HEK293 (cell line): ENCODE measurements around the gene FAM81A.

ENCODE experiments used
- ZBTB8A ChIP-seq: fragments of 450-650 bp; formaldehyde crosslinking; IDR thresholded peaks from 2 replicates; pipeline ENCODE4 v1.5.1; 2016; ENCODE audit warnings: missing biosample characterization, missing genetic modification characterization
- TF ChIP-seq, protein P1 (sequence below): fragments of 450-650 bp; formaldehyde crosslinking; IDR thresholded peaks from 2 replicates; pipeline ENCODE4 v1.5.1; 2016; ENCODE audit warnings: missing biosample characterization, missing genetic modification characterization

DNA sequence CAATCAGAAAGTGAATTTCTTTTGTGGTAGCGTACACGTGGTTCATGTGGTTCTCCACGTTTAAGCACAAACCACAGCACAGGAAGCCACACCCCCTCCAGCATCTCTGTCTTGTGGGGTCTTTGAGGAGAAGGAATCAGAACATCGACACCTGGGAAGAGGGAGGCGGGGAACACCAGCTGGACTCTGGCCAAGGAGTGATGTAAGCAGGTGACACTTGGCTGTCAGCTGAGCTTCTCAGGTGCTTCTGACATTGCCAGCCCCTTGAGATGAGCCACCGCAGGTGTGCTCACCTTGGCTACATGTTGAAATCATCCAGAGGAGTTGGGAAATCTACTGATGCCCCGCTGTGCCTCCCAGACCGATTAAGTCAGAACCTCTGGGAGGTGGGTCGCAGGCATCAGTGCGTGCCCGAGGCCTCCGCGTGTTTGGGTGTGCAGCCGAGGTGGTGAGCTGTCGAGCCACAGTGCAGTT lies 85.0 kb downstream of the FAM81A start:
- TF ChIP-seq, protein P1, sequence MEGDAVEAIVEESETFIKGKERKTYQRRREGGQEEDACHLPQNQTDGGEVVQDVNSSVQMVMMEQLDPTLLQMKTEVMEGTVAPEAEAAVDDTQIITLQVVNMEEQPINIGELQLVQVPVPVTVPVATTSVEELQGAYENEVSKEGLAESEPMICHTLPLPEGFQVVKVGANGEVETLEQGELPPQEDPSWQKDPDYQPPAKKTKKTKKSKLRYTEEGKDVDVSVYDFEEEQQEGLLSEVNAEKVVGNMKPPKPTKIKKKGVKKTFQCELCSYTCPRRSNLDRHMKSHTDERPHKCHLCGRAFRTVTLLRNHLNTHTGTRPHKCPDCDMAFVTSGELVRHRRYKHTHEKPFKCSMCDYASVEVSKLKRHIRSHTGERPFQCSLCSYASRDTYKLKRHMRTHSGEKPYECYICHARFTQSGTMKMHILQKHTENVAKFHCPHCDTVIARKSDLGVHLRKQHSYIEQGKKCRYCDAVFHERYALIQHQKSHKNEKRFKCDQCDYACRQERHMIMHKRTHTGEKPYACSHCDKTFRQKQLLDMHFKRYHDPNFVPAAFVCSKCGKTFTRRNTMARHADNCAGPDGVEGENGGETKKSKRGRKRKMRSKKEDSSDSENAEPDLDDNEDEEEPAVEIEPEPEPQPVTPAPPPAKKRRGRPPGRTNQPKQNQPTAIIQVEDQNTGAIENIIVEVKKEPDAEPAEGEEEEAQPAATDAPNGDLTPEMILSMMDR, result no peak
- no peak for TF ChIP-seq ZBTB8A
